ENCODE data around the gene DCP2.

Gene DCP2

GRCh38 chr5:113036826-113037225 is 60.2 kb downstream of the DCP2 start:
- Histone ChIP-seq H3K27ac (ENCODE audit: low read depth, low read length) (no peak overlapping the region), H3K4me3 (ENCODE audit: low read length) (no peak overlapping the region), H3K27me3 (ENCODE audit: insufficient read depth, low read length) (no peaks in the 10 kb centered on the region), H3K36me3 (ENCODE audit: insufficient read depth, low read length) (peaks cover 8% of the 10 kb centered on the region; the same call in 1 of the 2 replicates), H3K9ac (ENCODE audit: low read depth, low read length) (no peak overlapping the region), H3K9me3 (ENCODE audit: insufficient read depth, low read depth, low read length) (no peaks in the 10 kb centered on the region), H3K4me1 (ENCODE audit: insufficient read depth, low read length) (peaks cover 18% of the 10 kb centered on the region)
- 89% methylated on average over 1 of the region's 1 CpG for WGBS

GRCh38 chr5:113038136-113038535 is 61.5 kb downstream of the DCP2 start:
- H3K36me3 ChIP-seq (ENCODE audit: insufficient read depth, low read length) = peaks cover 8% of the 10 kb centered on the region; the same call in 1 of the 2 replicates
- H3K27ac ChIP-seq (ENCODE audit: low read depth, low read length) = no peak overlapping the region
- 93% methylated on average over 1 of the region's 1 CpG for WGBS
- no peaks in the 10 kb centered on the region for H3K9me3 ChIP-seq (ENCODE audit: insufficient read depth, low read depth, low read length)
- H3K4me1 ChIP-seq (ENCODE audit: insufficient read depth, low read length) = peaks cover 18% of the 10 kb centered on the region
- no peaks in the 10 kb centered on the region for H3K27me3 ChIP-seq (ENCODE audit: insufficient read depth, low read length)
- H3K4me3 ChIP-seq (ENCODE audit: low read length) = no peak overlapping the region
- H3K9ac ChIP-seq (ENCODE audit: low read depth, low read length) = no peak overlapping the region

DNA sequence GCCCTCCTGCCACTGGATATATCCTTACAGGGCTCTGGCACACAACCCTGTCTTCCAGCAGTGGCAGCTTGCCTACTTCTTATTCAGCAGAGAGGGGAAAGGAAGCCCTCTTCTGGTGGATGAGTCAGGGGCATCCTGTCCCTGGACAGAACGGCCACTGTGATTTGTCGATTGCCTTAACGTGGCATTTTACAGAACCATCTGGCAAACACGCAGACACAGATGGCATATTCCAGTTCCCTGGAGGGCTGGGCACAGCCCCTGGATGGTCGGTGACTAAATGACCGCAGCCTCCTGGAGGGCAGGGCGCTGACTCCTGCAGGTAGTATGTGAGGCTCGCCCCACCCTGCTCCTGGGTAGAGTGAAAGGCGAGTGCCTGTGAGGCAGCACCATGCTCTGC is 62.1 kb downstream of the DCP2 start:
- Histone ChIP-seq H3K27ac (ENCODE audit: low read depth, low read length) (no peak overlapping the region), H3K9ac (ENCODE audit: low read depth, low read length) (no peak overlapping the region), H3K9me3 (ENCODE audit: insufficient read depth, low read depth, low read length) (no peaks in the 10 kb centered on the region), H3K4me1 (ENCODE audit: insufficient read depth, low read length) (peaks cover 18% of the 10 kb centered on the region), H3K27me3 (ENCODE audit: insufficient read depth, low read length) (no peaks in the 10 kb centered on the region), H3K36me3 (ENCODE audit: insufficient read depth, low read length) (peaks cover 8% of the 10 kb centered on the region; the same call in 1 of the 2 replicates), H3K4me3 (ENCODE audit: low read length) (no peak overlapping the region)
- 88% methylated on average over 9 of the region's 9 CpGs for WGBS

GRCh38 chr5:113039229-113039933 is 62.8 kb downstream of the DCP2 start:
- H3K27me3 ChIP-seq (ENCODE audit: insufficient read depth, low read length) = no peaks in the 10 kb centered on the region
- no peaks in the 10 kb centered on the region for H3K9me3 ChIP-seq (ENCODE audit: insufficient read depth, low read depth, low read length)
- H3K36me3 ChIP-seq (ENCODE audit: insufficient read depth, low read length) = peaks cover 8% of the 10 kb centered on the region; the same call in 1 of the 2 replicates
- H3K4me3 ChIP-seq (ENCODE audit: low read length) = no peak overlapping the region
- 93% methylated on average over 14 of the region's 14 CpGs for WGBS
- H3K4me1 ChIP-seq (ENCODE audit: insufficient read depth, low read length) = peaks cover 14% of the 10 kb centered on the region
- no peak overlapping the region for H3K27ac ChIP-seq (ENCODE audit: low read depth, low read length)
- no peak overlapping the region for H3K9ac ChIP-seq (ENCODE audit: low read depth, low read length)

- Histone ChIP-seq H3K27ac (ENCODE audit: low read depth, low read length) (no peak overlapping the region), H3K4me1 (ENCODE audit: insufficient read depth, low read length) (peaks cover 10% of the 10 kb centered on the region; the same call in 1 of the 2 replicates), H3K9ac (ENCODE audit: low read depth, low read length) (no peak overlapping the region), H3K36me3 (ENCODE audit: insufficient read depth, low read length) (peaks cover 8% of the 10 kb centered on the region; the same call in 1 of the 2 replicates), H3K9me3 (ENCODE audit: insufficient read depth, low read depth, low read length) (no peaks in the 10 kb centered on the region), H3K4me3 (ENCODE audit: low read length) (no peak overlapping the region), H3K27me3 (ENCODE audit: insufficient read depth, low read length) (no peaks in the 10 kb centered on the region)
- WGBS = 94% methylated on average over 4 of the region's 4 CpGs
These were observed 63.3 kb downstream of the DCP2 start for GRCh38 chr5:113039934-113040285.

GRCh38 chr5:113040672-113041260 is 64.2 kb downstream of the DCP2 start:
- Histone ChIP-seq H3K36me3 (ENCODE audit: insufficient read depth, low read length) (peaks cover 8% of the 10 kb centered on the region; the same call in 1 of the 2 replicates), H3K4me3 (ENCODE audit: low read length) (no peak overlapping the region), H3K9me3 (ENCODE audit: insufficient read depth, low read depth, low read length) (no peaks in the 10 kb centered on the region), H3K27me3 (ENCODE audit: insufficient read depth, low read length) (no peaks in the 10 kb centered on the region), H3K9ac (ENCODE audit: low read depth, low read length) (no peak overlapping the region), H3K27ac (ENCODE audit: low read depth, low read length) (no peak overlapping the region), H3K4me1 (ENCODE audit: insufficient read depth, low read length) (peaks cover 10% of the 10 kb centered on the region; the same call in 1 of the 2 replicates)
- 92% methylated on average over 6 of the region's 6 CpGs for WGBS

GRCh38 chr5:113042491-113043243 is 66.1 kb downstream of the DCP2 start:
- Histone ChIP-seq H3K27ac (ENCODE audit: low read depth, low read length) (no peak overlapping the region), H3K9ac (ENCODE audit: low read depth, low read length) (no peak overlapping the region), H3K36me3 (ENCODE audit: insufficient read depth, low read length) (peaks cover 17% of the 10 kb centered on the region; the same call in 1 of the 2 replicates), H3K27me3 (ENCODE audit: insufficient read depth, low read length) (no peaks in the 10 kb centered on the region), H3K9me3 (ENCODE audit: insufficient read depth, low read depth, low read length) (no peaks in the 10 kb centered on the region), H3K4me1 (ENCODE audit: insufficient read depth, low read length) (no peaks in the 10 kb centered on the region), H3K4me3 (ENCODE audit: low read length) (no peak overlapping the region)
- WGBS = 93% methylated on average over 3 of the region's 4 CpGs

- 88% methylated on average over 16 of the region's 16 CpGs for WGBS
- no peak overlapping the region for H3K9ac ChIP-seq (ENCODE audit: low read depth, low read length)
- H3K4me3 ChIP-seq (ENCODE audit: low read length) = no peak overlapping the region
- H3K36me3 ChIP-seq (ENCODE audit: insufficient read depth, low read length) = peaks cover 26% of the 10 kb centered on the region
- H3K27me3 ChIP-seq (ENCODE audit: insufficient read depth, low read length) = no peaks in the 10 kb centered on the region
- H3K27ac ChIP-seq (ENCODE audit: low read depth, low read length) = no peak overlapping the region
- no peaks in the 10 kb centered on the region for H3K4me1 ChIP-seq (ENCODE audit: insufficient read depth, low read length)
- H3K9me3 ChIP-seq (ENCODE audit: insufficient read depth, low read depth, low read length) = no peaks in the 10 kb centered on the region
These were observed 66.9 kb downstream of the DCP2 start for GRCh38 chr5:113043491-113043931.

- Histone ChIP-seq H3K27me3 (ENCODE audit: insufficient read depth, low read length) (no peaks in the 10 kb centered on the region), H3K9ac (ENCODE audit: low read depth, low read length) (no peak overlapping the region), H3K4me1 (ENCODE audit: insufficient read depth, low read length) (no peaks in the 10 kb centered on the region), H3K36me3 (ENCODE audit: insufficient read depth, low read length) (peaks cover 34% of the 10 kb centered on the region), H3K9me3 (ENCODE audit: insufficient read depth, low read depth, low read length) (no peaks in the 10 kb centered on the region), H3K4me3 (ENCODE audit: low read length) (no peak overlapping the region), H3K27ac (ENCODE audit: low read depth, low read length) (no peak overlapping the region)
- 96% methylated on average over 10 of the region's 11 CpGs for WGBS
These were observed 68.3 kb downstream of the DCP2 start for GRCh38 chr5:113044776-113045465.

GRCh38 chr5:113047234-113047633 is 70.6 kb downstream of the DCP2 start:
- Histone ChIP-seq H3K9me3 (ENCODE audit: insufficient read depth, low read depth, low read length) (no peaks in the 10 kb centered on the region), H3K4me3 (ENCODE audit: low read length) (no peak overlapping the region), H3K27ac (ENCODE audit: low read depth, low read length) (no peak overlapping the region), H3K36me3 (ENCODE audit: insufficient read depth, low read length) (peaks cover 27% of the 10 kb centered on the region), H3K9ac (ENCODE audit: low read depth, low read length) (no peak overlapping the region), H3K27me3 (ENCODE audit: insufficient read depth, low read length) (no peaks in the 10 kb centered on the region), H3K4me1 (ENCODE audit: insufficient read depth, low read length) (no peaks in the 10 kb centered on the region)
- 97% methylated on average over 2 of the region's 2 CpGs for WGBS

Data from HUES64 (cell line).